ENCODE measurements around the gene FUCA2.
A peak's percentile ranks its signal among the peaks of the same experiment; 100 is the strongest.
"Not testable (repeated sequence)": the region's sequence is repeated elsewhere in the genome, so short reads cannot be mapped to it uniquely, and the experiment has no call there.

Gene FUCA2

GRCh38 chr6:143471822-143472221 lies 39.7 kb downstream of the FUCA2 start:
- Histone ChIP-seq H3K27me3 (no peaks in the 10 kb centered on the region), H3K9me3 (no peaks in the 10 kb centered on the region), H3K36me3 (no peaks in the 10 kb centered on the region), H3K4me1 (no peaks in the 10 kb centered on the region), H3K4me3 (ENCODE audit: low read depth, low read length) (no peak overlapping the region)
- TF ChIP-seq CTCF (IDR thresholded peaks at IDR 0.05; ENCODE audit: low read depth, low read length) = no peak
- DNase-seq = no peak

- not testable (repeated sequence) for H3K9me3 ChIP-seq; H3K4me3 ChIP-seq (ENCODE audit: low read depth, low read length); H3K27me3 ChIP-seq; H3K4me1 ChIP-seq; H3K36me3 ChIP-seq; DNase-seq
These were observed 42.7 kb downstream of the FUCA2 start for GRCh38 chr6:143468823-143469222.

GRCh38 chr6:143468026-143468425 lies 43.5 kb downstream of the FUCA2 start:
- no peaks in the 10 kb centered on the region for H3K27me3 ChIP-seq
- TF ChIP-seq CTCF (IDR thresholded peaks at IDR 0.05; ENCODE audit: low read depth, low read length) = no peak
- H3K9me3 ChIP-seq = no peaks in the 10 kb centered on the region
- no peak for DNase-seq
- no peak overlapping the region for H3K4me3 ChIP-seq (ENCODE audit: low read depth, low read length)
- H3K36me3 ChIP-seq = no peaks in the 10 kb centered on the region; the same call in 1 of the 2 replicates
- H3K4me1 ChIP-seq = no peaks in the 10 kb centered on the region

GRCh38 chr6:143465546-143465945 lies 46.0 kb downstream of the FUCA2 start:
- Histone ChIP-seq H3K36me3 (no peaks in the 10 kb centered on the region; the same call in 1 of the 2 replicates), H3K27me3 (no peaks in the 10 kb centered on the region), H3K9me3 (no peaks in the 10 kb centered on the region), H3K4me3 (ENCODE audit: low read depth, low read length) (no peak overlapping the region), H3K4me1 (no peaks in the 10 kb centered on the region)
- DNase-seq = no peak
- TF ChIP-seq CTCF (IDR thresholded peaks at IDR 0.05; ENCODE audit: low read depth, low read length) = no peak

- no peak for DNase-seq
- no peaks in the 10 kb centered on the region for H3K27me3 ChIP-seq
- TF ChIP-seq CTCF (IDR thresholded peaks at IDR 0.05; ENCODE audit: low read depth, low read length) = no peak
- H3K36me3 ChIP-seq = no peaks in the 10 kb centered on the region
- no peak overlapping the region for H3K4me3 ChIP-seq (ENCODE audit: low read depth, low read length)
- no peaks in the 10 kb centered on the region for H3K9me3 ChIP-seq
- H3K4me1 ChIP-seq = no peaks in the 10 kb centered on the region
These were observed 53.8 kb downstream of the FUCA2 start for GRCh38 chr6:143457563-143458359.

DNA sequence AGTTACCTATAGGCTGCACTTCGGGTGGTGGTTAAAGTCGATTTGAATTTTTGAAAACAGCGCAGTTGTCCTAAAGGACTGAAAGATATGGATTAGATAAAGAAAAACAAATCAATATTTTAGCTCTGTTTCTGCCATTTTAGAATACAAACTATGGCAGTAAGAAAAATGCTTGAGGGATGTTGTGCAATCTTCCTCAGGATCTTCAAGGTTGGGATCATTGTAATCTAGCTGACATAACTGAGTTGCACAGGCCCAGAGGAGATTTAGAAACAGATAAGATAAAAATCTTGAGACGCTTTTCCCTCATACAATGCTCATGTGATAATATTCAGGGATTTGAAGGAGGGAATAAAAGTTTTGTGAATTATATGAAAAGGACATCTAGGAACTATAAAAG lies 60.0 kb downstream of the FUCA2 start:
- DNase-seq = no peak
- Histone ChIP-seq H3K4me3 (ENCODE audit: low read depth, low read length) (peak overlapping the region; percentile 93), H3K9me3 (no peaks in the 10 kb centered on the region), H3K36me3 (no peaks in the 10 kb centered on the region), H3K4me1 (no peaks in the 10 kb centered on the region), H3K27me3 (no peaks in the 10 kb centered on the region)
- TF ChIP-seq CTCF (IDR thresholded peaks at IDR 0.05; ENCODE audit: low read depth, low read length) = no peak
